Bronchial epithelial cell (primary cell): ENCODE data around the gene SNAP25. TPM values are rescaled to one million over a fixed set of nuclear protein-coding genes. Genes with fewer than 3 reads are reported as not detected.

Experiments
- DNase-seq: peaks from one replicate; pipeline ENCODE4 v3.0.0-alpha.2; 2010; ENCODE audit warnings: low read depth
- FAIRE-seq: peaks from 2 replicates; lab custom pipeline; 2011; peaks lifted over from hg19 to GRCh38; lab: Jason Lieb, UNC
- H3K27me3 ChIP-seq: 2 replicates; pipeline ENCODE4 v1.5.1; 2011; ENCODE audit warnings: low read length; ENCODE audit not compliant: control insufficient read depth, insufficient read depth
- H3K36me3 ChIP-seq: 2 replicates; pipeline ENCODE4 v1.5.1; 2011; ENCODE audit warnings: low read length; ENCODE audit not compliant: control insufficient read depth, insufficient read depth
- H3K4me3 ChIP-seq: 2 replicates; pipeline ENCODE4 v1.5.1; 2011; ENCODE audit warnings: mild to moderate bottlenecking, low read depth, low read length, control low read depth
- CTCF ChIP-seq: IDR thresholded peaks from 2 replicates; pipeline ENCODE4 v1.5.1; 2011; ENCODE audit warnings: mild to moderate bottlenecking, moderate library complexity, low read length, control low read depth, inconsistent platforms; ENCODE audit not compliant: insufficient read depth, severe bottlenecking
- total RNA-seq: library from RNA; depleted of rRNA; stranded (reverse); fragments of >200 nt; gene quantifications from 2 replicates; pipeline ENCODE4 v1.2.1, GENCODE V29; 2014

SNAP25 gene
- total RNA-seq, 1 donor from 2014 or later: not detected

- no peak overlapping the region for H3K4me3 ChIP-seq
- TF ChIP-seq CTCF: no peak
- no peaks in the 10 kb centered on the region for H3K36me3 ChIP-seq
- H3K27me3 ChIP-seq: no peaks in the 10 kb centered on the region
- FAIRE-seq: no peak
- no peak for DNase-seq
Measured at GRCh38 chr20:10180651-10181235, 37.9 kb upstream of the SNAP25 start.

- no peak for TF ChIP-seq CTCF
- peak; percentile 50 for FAIRE-seq
- Histone ChIP-seq H3K4me3 (no peak overlapping the region), H3K36me3 (no peaks in the 10 kb centered on the region), H3K27me3 (no peaks in the 10 kb centered on the region)
- DNase-seq: peak; percentile 93
Measured at GRCh38 chr20:10185741-10186558, 32.7 kb upstream of the SNAP25 start.

GRCh38 chr20:10190456-10190855, 28.2 kb upstream of the SNAP25 start:
- no peak for TF ChIP-seq CTCF
- Histone ChIP-seq H3K4me3 (no peak overlapping the region), H3K27me3 (no peaks in the 10 kb centered on the region), H3K36me3 (no peaks in the 10 kb centered on the region)
- FAIRE-seq (no peak), DNase-seq (no peak)

- Histone ChIP-seq H3K27me3 (no peaks in the 10 kb centered on the region), H3K4me3 (no peak overlapping the region), H3K36me3 (no peaks in the 10 kb centered on the region)
- DNase-seq (no peak), FAIRE-seq (no peak)
- no peak for TF ChIP-seq CTCF
Measured at GRCh38 chr20:10192171-10192570, 26.5 kb upstream of the SNAP25 start.

- Histone ChIP-seq H3K4me3 (no peak overlapping the region), H3K36me3 (no peaks in the 10 kb centered on the region), H3K27me3 (no peaks in the 10 kb centered on the region)
- FAIRE-seq (no peak), DNase-seq (no peak)
- no peak for TF ChIP-seq CTCF
Measured at GRCh38 chr20:10194166-10194565, 24.5 kb upstream of the SNAP25 start.
